Measurements from ENCODE around the gene BCL11B.

The BCL11B gene

GRCh38 chr14:99258876-99259726, 12.9 kb downstream of the BCL11B start:
- H3K4me3 ChIP-seq (replicated peaks; ENCODE audit: low read depth, low read length), result no peak overlapping the region
- TF ChIP-seq CTCF (IDR thresholded peaks at IDR 0.05; ENCODE audit: low read depth, low read length, missing control alignments), result no peak

GRCh38 chr14:99258341-99258861, 13.6 kb downstream of the BCL11B start:
- no peak for TF ChIP-seq CTCF (IDR thresholded peaks at IDR 0.05; ENCODE audit: low read depth, low read length, missing control alignments)
- no peak overlapping the region for H3K4me3 ChIP-seq (replicated peaks; ENCODE audit: low read depth, low read length)
- DNase-seq (ENCODE audit: extremely low read depth, low read depth), result no peak

More at GRCh38 chr14:99258876-99259726, 12.9 kb downstream of the BCL11B start:
- DNase-seq (ENCODE audit: extremely low read depth, low read depth), result no peak

- no peak for TF ChIP-seq CTCF (IDR thresholded peaks at IDR 0.05; ENCODE audit: low read depth, low read length, missing control alignments)
- H3K4me3 ChIP-seq (replicated peaks; ENCODE audit: low read depth, low read length), result no peak overlapping the region
- DNase-seq (ENCODE audit: extremely low read depth, low read depth), result no peak
Measured at GRCh38 chr14:99257673-99258221, 14.2 kb downstream of the BCL11B start.

GRCh38 chr14:99257122-99257672, 14.8 kb downstream of the BCL11B start:
- TF ChIP-seq CTCF (IDR thresholded peaks at IDR 0.05; ENCODE audit: low read depth, low read length, missing control alignments), result no peak
- H3K4me3 ChIP-seq (replicated peaks; ENCODE audit: low read depth, low read length), result no peak overlapping the region
- no peak for DNase-seq (ENCODE audit: extremely low read depth, low read depth)

GRCh38 chr14:99256483-99256874, 15.5 kb downstream of the BCL11B start:
- no peak overlapping the region for H3K4me3 ChIP-seq (replicated peaks; ENCODE audit: low read depth, low read length)
- TF ChIP-seq CTCF (IDR thresholded peaks at IDR 0.05; ENCODE audit: low read depth, low read length, missing control alignments), result no peak
- DNase-seq (ENCODE audit: extremely low read depth, low read depth), result no peak

- no peak for DNase-seq (ENCODE audit: extremely low read depth, low read depth)
- TF ChIP-seq CTCF (IDR thresholded peaks at IDR 0.05; ENCODE audit: low read depth, low read length, missing control alignments), result no peak
- H3K4me3 ChIP-seq (replicated peaks; ENCODE audit: low read depth, low read length), result no peak overlapping the region
Measured at GRCh38 chr14:99255621-99256482, 16.1 kb downstream of the BCL11B start.

Measured in HFF-Myc (cell line).